Hematopoietic multipotent progenitor cell treated with erythropoietin and hydrocortisone succinate and interleukin-3 and kit ligand, for 15 days (in vitro differentiated cells): Measurements from ENCODE around the gene LRRC55.

Experiments
- DNase-seq: peaks from one replicate; pipeline ENCODE4 v3.0.0-alpha.2; 2015; ENCODE audit warnings: low spot score

The LRRC55 gene, protein sequence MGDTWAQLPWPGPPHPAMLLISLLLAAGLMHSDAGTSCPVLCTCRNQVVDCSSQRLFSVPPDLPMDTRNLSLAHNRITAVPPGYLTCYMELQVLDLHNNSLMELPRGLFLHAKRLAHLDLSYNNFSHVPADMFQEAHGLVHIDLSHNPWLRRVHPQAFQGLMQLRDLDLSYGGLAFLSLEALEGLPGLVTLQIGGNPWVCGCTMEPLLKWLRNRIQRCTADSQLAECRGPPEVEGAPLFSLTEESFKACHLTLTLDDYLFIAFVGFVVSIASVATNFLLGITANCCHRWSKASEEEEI

DNA sequence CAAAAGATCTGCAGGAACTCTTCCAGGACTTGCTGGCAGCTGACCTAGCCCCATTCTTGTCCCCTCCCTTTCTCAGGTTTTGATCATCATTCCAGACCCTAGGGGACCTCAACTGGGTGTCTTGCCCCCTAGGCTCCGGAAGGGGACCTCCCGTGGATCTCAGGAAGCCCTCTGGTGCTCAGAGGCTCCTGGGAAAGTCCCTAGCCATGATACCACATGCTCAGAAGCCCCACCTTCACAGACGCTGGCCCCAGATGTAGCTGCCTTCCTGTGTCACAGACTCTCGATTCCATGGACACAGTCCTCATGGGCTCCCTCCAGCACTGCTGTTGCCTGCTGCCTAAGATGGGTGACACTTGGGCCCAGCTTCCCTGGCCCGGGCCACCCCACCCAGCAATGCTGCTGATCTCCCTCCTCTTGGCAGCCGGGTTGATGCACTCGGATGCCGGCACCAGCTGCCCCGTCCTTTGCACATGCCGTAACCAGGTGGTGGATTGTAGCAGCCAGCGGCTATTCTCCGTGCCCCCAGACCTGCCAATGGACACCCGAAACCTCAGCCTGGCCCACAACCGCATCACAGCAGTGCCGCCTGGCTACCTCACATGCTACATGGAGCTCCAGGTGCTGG lies at the start of gene LRRC55:
Gene LRRC55, plus strand, starts transcription at position 276 of the 628 bp plus-strand sequence. Its CDS starts 70 bp downstream, at position 346.
- DNase-seq: no peak

DNA sequence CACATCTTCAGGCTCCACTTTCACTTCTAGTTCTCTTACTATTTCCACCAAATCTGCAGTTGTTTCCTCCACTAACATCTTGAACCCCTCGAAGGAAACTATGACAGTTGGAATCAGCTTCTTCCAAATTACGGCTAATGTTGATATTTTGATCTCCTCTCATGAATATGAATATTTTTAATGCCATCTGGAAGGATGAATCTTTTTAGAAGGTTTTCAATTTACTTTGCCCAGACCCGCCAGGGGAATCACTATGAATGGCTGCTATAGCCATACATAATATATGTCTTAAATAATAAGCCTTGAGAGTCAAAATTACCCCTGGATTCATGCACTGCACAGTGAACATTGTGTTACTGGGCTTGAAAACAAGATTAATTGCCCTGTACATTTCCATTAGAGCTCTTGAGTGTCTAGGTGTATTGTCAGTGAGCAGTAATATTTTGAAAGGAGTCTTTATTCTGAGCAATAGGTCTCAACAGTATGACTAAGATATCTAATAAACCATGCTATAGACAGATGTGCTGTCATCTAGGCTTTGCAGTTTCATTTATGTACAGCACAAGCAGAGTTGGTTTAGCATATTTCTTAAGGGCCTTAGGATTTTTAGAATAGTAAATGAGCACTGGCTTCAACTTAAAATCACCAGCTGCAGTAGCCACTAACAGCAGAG lies 48.3 kb upstream of the LRRC55 start:
- DNase-seq: no peak

DNA sequence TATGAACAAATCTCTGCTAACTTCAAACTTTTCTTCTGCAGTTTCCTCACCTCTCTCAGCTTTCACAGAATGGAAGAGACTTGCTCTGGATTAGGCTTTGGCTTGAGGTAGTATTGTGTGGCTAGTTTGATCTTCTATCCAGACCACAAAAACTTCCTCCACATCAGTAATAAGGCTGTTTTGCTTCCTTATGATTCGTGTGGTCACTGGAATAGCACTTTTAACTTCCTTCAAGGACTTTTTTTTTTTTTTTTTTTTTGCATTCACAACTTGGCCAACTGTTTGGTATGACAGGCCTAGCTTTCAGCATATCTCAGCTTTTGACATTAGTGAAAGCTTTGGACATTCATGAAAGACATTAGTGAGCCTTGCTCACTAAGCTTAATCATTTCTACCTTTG lies 47.5 kb upstream of the LRRC55 start:
- DNase-seq: no peak

DNA sequence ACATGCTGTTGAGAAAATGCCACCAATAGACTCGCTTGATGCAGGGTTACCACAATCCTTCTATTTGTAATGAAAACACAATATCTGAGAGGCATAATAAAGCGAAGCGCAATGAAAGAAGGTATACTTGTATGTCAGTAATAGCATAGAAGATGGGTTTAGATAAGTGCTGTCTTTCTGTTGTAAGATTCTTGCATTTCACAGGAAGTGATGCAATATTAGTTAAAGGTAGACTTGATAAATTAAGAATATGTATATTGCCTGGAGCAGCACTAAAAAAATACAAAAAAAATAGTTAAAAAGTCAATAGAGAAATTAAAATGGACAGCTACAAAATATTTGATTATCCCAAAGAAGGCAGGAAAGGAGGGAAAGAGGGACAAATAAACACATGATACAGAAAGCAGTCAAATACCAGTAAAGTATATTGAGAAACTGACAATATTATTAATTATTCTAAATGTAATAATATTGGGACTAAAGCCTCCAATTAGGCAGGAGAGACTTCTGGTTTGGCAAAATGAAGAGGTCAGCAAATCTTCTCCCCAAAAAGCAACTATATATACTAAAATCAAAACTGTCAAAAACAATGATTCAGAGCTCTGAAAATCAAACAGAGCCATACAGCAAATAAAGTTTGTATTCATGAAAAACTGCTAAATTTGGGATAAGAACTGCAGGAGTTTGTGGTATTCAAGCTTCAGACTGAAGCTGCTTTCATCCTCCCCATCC lies 46.6 kb upstream of the LRRC55 start:
- DNase-seq: no peak

DNA sequence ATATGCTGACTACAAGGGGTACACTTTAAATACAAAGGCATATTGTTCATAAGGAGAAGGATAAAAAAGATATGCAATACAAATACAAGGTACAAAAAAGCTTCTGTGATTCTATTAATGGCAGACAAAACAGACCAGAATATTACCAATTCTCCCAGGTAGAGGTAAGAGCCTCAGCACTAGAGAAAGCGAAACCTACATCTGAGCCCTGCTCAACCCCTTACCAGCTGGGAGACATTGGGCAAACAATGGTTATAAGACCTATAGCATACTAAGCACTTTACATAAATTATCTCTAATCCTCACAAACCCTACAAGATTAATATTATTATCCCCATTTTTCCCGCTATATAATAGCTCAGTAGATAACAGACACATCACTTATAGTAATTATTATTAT lies 41.2 kb upstream of the LRRC55 start:
- no peak for DNase-seq

DNA sequence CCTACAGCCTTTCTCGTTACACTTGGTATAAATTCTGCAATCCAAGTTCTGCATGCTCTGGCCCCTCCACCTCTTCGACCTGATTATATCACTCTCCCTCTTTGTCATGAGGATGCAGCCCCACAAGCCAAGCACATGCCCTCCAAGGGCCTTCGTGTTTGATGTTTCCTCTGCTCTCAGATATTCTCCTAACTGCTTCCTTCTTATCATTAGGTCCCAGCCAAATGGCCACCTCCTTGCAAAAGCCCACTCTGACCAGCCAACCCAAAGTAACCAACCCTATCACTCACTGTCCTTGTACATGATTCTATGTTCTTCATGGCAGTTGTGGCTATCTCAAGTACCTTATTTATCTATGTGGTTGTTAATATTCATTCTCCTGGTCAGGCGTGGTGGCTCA lies 38.3 kb upstream of the LRRC55 start:
- DNase-seq: no peak

DNA sequence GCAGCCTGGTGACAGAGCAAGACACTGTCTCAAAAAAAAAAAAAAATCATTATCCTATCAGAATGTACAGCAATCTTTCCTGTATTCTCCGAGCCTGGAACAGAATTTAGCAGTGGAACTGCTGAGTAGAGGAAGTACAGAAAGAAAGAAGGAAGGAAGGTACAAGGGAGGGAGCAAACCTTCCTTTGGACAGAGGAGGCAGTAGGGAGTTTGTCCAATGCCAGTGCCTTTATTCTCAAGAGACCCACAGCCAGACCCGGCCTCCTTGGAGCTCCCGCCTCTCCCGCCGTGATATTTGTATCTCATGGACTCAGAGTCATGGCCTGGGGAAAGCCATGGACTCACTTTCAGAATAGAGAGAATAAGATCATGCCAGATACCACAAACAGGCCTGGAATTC lies 37.7 kb upstream of the LRRC55 start:
- no peak for DNase-seq

DNA sequence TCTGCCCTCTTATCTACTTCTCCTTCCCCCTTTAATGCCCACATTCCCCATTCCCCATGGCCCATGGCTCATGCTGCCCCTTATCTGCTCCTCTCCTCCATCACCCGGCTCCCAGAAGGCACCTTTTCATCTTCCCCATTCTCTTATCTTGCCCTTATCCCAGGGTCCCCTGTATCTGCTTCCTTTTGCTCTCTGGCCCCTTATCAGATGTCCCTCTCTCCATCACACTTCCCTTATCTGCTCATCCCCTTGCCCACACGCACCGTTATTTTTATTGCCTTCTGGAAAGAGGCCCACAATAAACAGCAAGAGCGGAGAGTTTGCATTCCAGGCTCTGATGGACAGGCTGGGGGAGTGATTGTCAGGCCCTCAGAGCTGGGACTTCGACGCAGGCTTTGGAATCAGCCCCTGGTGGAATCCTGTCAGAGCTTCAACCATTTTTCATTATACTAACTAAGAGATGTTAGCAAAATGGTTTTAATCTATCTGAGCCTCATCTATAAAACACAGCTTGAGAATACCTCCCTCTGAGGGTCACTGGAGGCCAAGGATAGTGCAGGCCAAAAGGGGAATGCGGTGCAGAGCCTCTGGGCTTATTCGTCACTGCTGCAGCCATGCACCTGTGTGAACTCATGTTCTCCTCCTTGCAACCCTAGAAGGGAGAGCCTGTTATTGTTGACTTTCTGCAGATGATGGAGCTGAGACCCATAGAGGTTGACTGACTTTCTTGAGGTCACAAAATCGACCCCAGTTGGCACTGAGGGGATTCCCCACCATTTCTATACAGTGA lies 37.0 kb upstream of the LRRC55 start:
- DNase-seq: no peak

DNA sequence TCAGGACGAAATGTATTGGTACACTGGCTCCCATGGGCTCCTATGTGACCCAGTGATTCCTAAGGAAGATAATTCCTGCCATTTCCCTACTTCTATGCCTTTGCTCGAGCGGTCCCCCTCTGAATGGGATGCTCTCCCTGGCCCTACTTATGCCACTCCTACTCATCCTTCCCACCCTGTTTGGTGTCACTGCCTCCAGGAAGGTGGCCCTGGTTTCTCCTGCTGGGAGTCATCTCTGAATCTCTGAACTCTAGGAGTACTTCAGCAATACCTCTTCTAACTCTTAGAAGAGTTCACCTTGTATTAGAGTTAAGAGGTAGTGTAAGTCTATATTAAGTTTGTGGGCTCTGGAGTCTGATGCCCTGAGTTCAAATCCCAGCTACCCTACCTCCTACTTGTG lies 35.5 kb upstream of the LRRC55 start:
- no peak for DNase-seq

DNA sequence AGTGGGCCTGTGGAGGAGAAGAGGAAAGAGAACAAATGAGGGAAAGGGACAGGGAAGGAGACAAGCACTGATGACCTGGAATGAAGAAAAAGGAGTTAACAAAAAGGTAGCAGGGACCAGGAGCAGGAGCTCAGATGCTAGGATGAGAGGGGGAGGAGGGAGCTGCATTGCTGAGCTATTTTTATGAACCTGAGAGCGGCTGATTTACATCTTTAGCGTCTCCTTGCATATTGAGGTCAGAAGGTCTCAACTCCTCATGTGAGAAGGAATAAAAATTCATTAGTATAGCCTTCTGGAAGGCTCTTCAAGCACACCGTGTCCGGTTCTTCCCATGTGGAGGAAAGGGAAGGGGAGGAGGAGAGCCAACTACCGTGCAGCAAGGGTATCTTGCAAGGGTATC lies 33.1 kb upstream of the LRRC55 start:
- no peak for DNase-seq

DNA sequence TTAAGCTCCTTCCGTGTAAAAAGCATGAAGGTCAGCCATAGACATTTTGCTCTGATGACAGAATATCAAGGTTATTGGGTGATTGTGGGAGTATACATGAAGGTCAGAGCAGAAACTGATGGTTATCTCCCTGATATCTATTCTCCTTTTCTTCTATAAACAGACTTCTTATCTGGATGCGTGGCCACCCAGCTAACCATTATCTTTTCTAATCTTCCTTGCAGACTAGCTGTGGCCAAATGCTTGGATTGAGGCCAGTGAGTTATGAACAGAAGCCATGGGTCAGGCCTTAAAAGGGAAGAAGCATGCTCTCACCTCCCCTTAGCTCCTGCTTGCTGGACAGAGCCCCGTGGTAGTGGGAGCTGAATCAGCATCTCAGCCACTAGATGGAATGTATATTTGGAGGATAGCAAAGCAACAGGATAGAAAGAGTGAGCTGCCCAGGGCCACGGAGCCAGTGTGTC lies 31.3 kb upstream of the LRRC55 start:
- DNase-seq: no peak

DNA sequence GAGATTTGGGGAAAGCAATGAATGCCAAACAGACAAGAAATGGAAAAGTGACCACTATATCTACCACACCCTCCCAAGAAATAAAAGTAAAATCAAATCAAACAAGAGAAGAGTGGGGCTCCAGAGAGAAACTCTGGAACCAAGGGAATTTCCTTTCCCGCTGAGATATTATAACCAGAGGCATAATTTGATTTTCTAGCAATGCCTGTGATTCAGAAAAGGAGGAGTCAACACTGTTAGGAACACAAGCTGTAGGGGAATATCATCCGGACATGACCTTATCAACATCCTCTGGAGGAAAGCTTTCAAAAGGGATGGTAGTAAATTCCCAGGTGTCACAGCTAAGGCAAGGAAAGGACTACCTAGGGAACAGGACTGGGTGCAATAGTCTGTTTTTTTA lies 29.6 kb upstream of the LRRC55 start:
- no peak for DNase-seq

DNA sequence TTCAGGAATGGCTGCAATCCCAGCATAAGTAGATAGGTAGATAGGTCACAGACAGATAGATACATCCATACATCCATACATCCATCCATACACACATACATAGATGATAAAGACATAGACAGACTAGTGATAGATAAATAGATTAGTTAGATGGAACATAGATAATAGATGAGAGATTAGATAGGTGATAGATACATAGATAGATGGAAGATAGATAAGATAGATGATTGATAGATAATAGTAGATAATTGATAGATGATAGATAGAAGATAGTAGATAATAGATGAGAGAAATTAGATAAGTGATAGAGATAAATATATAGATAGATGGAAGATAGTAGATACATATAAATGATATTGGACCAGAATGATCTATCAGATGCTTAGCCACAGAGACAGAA lies 28.3 kb upstream of the LRRC55 start:
- no peak for DNase-seq

DNA sequence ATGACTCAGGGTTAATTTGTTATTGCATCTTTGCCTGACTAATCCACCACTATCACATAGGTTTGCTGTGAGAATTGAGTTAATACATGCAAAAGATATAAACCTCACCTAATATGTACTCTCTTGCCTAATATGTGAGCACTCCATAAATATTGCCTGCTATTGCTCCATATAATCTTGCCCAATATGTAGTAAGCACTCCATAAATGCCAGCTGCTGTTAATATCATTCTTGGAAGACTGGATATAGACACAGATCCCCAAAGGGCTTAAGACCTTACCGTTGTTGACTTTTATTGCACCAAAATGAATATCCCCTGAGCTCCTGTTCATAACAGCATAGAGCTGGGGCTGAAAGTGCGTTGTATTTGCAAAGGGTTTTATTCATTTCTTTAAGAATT lies 27.0 kb upstream of the LRRC55 start:
- no peak for DNase-seq

DNA sequence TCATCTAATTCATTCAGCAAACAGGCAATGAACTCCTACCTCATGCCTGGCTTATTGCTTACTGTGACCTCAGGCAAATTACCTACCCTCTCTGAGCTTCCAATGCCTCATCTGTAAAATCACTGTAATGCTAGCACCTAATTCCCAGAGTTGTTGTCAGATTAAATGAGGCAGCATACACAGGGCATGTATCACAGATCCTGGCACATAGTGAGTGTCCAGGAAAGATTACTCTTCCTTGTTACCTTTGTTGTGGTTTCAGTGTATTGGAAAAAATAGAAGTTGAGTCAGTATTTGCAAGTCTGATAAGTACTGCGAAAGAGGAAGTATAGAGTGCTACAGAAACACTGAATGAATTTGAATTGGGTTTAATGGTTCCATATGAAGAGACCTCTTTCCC lies 26.4 kb upstream of the LRRC55 start:
- DNase-seq: no peak

DNA sequence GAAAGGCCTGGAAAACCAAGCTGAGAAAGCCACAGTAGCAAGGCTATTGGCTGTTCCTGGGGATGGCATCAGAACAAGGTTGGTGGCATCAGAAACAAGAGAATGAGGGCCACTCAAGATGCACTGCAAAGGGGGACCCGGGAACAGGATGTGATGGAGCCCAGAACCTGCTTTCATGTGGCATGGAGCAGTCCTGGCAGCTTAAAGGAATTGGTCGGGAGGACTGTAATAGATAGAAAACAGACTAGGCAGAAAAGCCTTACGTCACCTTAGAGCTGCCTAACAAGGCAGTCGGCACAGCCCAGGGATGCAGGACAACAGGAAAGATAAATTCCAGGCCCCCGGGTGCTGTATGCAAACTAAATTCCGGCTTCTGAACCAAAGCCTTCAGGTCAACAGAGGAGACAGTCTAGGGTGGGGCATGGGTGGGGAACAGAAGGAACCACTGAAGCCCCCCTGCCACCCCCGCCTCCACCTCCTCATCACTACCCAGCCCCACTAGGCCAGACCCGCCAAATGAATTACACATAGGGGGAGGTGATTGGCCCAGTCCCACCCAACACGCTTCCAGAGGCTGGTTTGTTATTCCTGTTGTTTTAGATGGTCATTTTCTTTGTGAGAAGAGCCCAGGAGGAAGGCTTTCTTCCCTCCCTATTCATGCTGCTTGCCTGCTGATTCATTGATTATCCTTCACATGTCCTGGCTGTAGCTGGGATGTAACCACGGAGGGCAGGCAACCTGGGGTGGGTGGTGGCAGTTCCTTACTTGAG lies 25.7 kb upstream of the LRRC55 start:
- no peak for DNase-seq

DNA sequence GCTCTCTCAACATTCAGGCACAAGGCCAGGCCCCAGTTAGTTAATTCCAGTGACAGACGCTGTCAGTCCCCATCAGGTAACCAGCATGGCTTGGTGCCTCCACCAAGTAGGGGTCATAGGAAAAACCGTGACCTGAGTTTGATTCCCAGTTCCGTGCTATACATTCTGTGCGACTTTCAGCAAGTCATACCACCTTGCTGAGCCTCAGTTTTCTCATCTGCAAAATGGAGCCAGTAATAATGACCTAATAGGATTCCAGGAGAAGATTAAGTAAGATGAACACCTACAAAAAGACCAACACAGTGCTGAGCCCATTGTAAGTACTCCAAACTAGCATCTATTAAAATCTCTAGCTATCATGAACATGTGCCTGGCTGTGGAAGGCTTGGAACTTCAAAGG lies 24.8 kb upstream of the LRRC55 start:
- no peak for DNase-seq

DNA sequence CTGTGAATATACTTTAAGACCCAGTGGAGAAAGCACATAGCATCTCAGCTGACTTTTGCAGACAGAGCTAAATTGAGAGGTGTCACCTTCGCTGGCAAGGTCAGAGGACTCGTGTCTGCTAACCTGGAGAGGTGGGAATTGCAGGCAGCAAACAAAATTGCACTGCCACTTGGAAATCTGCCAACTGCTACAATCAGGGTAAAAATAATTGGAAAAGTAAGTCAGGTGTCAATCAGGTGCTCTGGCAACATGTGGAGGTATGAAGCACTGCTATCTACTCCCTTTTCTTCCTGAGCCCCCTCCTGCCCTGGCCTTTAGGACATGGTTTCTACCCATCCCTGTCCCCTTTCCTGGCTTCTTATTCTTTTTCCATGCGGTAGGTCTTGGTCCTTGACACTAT lies 24.1 kb upstream of the LRRC55 start:
- no peak for DNase-seq

DNA sequence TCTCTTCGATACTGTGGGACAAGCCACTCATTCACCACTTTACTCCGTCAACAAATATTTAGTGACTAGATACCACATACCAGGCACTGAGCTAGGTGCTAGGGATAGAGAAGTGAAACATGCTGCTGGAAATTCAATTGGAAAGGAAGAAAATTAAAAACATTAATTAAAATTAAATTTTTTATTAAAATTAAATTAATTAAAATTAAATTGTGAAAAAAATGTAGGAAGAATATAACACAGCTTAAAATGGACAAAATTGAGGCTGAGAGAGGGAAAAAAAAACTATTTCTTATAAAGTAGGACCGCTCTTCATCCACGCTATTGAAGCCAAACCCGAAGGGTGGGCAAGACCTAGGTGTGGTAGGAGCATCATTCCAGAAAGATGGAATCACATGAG lies 23.6 kb upstream of the LRRC55 start:
- DNase-seq: no peak

DNA sequence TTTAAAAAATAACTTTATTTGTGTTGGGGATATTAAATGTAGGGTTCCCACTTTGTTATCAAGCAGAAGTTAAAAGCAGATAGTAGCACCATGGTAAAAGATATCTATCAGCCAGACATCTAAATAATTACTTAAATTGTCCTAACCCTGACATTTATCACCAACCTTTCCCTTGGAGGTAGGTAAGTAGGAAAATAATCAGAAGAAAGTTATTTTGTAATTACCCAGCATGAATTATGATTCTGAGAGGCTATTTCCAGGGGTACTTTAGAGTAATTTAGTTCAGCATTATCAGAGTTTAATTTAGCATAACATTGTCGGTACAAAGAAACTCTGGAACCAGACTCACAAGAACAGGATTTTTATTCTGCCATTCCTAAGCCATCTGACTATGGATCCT lies 23.2 kb upstream of the LRRC55 start:
- DNase-seq: no peak

DNA sequence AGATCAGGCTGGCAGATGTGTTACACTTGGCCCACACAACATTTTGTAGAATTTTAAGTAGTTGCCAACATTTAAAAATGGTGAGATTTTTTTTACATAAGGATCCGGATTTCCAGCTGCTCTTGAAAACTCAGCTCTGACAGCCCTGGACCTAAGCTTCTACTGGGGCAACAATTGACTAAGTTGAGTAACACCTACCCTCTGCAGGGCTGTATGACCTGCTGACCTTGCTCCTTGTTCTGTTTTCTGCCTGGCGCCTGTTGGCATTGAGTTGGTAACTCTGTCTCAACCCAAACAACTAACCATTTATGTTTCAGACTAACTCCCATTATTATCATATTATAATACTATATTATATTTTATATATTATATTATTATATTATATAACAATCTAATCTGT lies 21.1 kb upstream of the LRRC55 start:
- no peak for DNase-seq
